ENCODE measurements around the gene CRCP. TPM values are rescaled to one million over a fixed set of nuclear protein-coding genes. Genes with fewer than 3 reads are reported as not detected.
"Not testable (repeated sequence)": the region's sequence is repeated elsewhere in the genome, so short reads cannot be mapped to it uniquely, and the experiment has no call there.

The CRCP gene
- total RNA-seq, 1 donor from 2014 or later: 17.5 TPM

DNA sequence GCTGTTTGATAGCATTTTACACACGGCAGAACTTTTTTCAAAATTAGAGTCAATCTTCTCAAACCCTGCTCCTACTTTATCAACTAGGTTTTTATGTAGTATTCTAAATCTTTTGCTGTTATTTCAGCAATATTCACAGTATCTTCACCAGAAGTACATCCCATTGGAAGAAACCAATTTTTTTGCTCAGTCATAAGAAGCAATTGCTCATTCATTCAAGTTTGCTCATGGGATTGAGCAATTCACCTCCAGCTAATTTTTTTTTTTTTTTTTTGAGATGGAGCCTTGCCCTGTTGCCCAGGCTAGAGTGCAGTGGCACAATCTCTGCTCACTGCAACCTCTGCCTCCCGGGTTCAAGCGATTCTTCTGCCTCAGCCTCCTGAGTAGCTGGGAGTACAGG is 10.7 kb upstream of the CRCP start:
- DNase-seq (ENCODE audit: low spot score); ATAC-seq: not testable (repeated sequence)

- DNase-seq (ENCODE audit: low spot score) (no peak), ATAC-seq (peak; percentile 3)
Measured at GRCh38 chr7:66105263-66105748, 9.3 kb upstream of the CRCP start.

DNA sequence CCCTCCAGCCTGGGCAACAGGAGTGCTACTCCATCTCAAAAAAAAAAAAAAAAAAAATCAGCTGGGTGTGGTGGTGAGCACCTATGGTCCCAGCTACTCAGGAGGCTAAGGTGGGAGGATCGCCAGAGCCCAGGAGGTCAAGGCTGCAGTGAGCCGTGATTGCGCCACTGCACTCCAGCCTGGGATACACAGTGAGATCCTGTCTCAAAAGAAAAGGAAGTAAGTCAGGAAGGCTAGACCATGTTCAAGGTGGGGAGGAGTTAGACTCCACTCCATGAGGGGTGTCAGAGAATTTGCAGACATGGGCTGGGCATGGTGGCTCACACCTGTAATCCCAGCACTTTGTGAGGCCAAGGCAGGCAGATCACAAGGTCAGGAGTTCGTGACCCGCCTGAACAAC is 6.2 kb upstream of the CRCP start:
- not testable (repeated sequence) for DNase-seq (ENCODE audit: low spot score); ATAC-seq

- ATAC-seq (no peak), DNase-seq (ENCODE audit: low spot score) (no peak)
Measured at GRCh38 chr7:66110856-66111255, 3.8 kb upstream of the CRCP start.

DNA sequence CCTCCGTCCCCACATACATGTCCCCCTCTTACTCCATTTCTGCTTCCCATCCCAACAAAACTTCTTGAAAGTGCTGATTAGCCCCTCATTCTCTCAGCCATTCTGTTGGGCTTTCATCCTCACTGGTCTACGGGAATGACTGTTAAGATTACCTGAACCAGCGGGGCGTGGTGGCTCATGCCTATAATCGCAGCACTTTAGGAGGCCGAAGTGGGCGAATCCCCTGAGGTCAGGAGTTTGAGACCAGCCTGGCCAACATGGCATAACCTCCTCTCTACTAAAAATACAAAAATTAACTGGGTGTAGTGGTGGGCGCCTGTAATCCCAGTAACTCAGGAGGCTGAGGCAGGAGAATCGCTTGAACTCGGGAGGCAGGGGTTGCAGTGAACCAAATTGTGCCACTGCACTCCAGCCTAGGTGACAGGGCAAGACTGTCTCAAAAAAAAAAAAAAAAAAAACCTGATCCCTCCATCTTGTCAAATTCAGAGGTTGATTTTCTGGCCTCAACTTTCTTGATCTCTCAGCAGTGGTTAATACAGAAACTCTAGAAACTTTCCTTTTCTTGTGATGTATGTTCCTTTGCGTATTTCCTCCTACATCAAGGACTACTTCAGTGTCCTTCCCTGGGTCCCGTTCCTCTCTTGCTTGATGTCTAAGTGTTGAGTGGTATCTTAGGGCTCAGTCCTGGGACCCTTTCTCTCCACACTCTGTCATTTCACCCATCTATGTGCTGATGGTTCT is 2.2 kb downstream of the CRCP start:
- not testable (repeated sequence) for ATAC-seq; DNase-seq (ENCODE audit: low spot score)

- ATAC-seq (no peak), DNase-seq (ENCODE audit: low spot score) (no peak)
Measured at GRCh38 chr7:66118603-66119002, 4.0 kb downstream of the CRCP start.

DNA sequence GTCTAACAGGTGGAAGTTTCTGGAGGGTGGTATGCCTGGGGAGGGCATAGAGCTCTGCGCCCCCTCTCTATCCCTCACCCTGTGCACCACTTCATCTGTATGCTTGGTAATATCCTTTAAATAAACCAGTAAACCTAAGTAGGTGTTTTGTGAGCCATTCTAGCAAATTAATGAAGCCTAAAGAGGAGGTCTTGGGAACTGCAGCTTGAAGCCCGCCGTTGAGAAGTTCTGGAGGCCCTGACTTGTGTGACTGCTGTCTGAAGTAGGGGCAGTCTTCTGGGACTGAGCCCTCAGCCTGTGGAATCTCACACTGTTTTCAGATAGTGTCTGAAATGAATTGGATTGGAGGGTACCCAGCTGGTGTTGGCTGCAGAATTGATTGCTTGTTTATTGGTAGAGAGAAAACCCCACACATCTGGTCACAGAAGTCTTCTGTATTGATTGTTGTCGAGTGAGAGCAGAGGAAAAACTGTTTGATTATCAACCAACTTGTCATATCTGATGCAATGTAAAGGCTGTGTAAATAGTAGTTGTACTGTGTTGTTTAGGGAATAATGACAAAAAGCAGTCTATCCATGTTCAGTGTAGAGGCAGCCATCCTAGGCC is 4.7 kb downstream of the CRCP start:
- no peak for ATAC-seq

DNA sequence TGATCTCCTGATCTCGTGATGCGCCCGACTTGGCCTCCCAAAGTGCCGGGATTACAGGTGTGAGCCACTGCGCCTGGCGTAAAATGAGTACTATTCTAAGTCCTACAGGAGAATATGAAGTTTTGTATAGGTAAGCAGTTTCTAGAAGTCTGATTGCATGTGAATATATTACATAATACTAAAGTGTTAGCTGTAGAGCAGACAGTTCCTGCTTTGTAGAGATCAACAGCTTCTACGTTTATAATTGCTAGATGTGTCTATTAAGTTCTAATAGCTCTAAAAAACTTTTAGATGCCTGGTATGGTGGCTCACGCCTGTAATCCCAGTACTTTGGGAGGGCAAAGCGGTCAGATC is 8.5 kb downstream of the CRCP start:
- DNase-seq (ENCODE audit: low spot score) (no peak), ATAC-seq (no peak)

More for the DNA sequence above, 4.7 kb downstream of the CRCP start:
- DNase-seq (ENCODE audit: low spot score): no peak

GRCh38 chr7:66124569-66124861 is 9.9 kb downstream of the CRCP start:
- DNase-seq (ENCODE audit: low spot score); ATAC-seq: not testable (repeated sequence)

DNA sequence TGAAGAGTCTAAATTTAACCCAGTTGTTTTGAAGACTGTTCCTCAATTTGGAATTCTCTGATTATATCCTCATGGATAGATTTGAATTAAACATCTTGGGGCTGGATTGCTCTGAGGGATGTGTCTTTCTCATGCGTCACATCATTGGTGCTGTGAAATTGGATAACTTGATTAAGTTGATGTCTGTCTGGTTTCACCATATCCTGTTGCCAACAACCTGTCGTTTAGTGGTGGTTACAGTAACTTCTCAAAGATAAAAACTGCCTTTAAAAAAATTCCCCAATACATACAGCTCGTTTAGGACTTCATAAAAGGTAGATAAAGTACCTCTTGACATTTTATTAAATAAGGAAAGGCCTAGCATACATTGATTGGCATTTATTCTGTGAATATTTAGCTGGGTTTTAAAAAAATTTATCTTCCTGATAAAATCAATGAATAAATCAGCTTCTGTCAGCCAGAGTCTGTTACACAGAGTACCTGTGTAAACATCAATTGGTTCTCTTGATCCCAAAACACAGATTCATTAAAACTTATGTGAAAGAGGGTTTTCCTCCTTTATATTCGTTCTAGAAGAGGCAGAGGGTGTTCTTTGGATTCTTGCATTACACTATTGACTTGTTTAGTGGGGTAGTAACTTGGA is 10.5 kb downstream of the CRCP start:
- no peak for ATAC-seq
- DNase-seq (ENCODE audit: low spot score): no peak

GRCh38 chr7:66125781-66126352 is 11.2 kb downstream of the CRCP start:
- DNase-seq (ENCODE audit: low spot score): not testable (repeated sequence)
- ATAC-seq: peak; percentile 54

- DNase-seq (ENCODE audit: low spot score): peak; percentile 77
- ATAC-seq: peak; percentile 77
Measured at GRCh38 chr7:66127172-66127571, 12.5 kb downstream of the CRCP start.

- ATAC-seq (no peak), DNase-seq (ENCODE audit: low spot score) (no peak)
Measured at GRCh38 chr7:66138994-66139752, 24.5 kb downstream of the CRCP start.

GRCh38 chr7:66140924-66141323 is 26.3 kb downstream of the CRCP start:
- DNase-seq (ENCODE audit: low spot score) (peak; percentile 71), ATAC-seq (peak; percentile 75)

- peak; percentile 69 for DNase-seq (ENCODE audit: low spot score)
- ATAC-seq: peak; percentile 86
Measured at GRCh38 chr7:66142334-66142733, 27.7 kb downstream of the CRCP start.

GRCh38 chr7:66142996-66143395 is 28.3 kb downstream of the CRCP start:
- ATAC-seq: peak; percentile 17
- DNase-seq (ENCODE audit: low spot score): no peak

DNA sequence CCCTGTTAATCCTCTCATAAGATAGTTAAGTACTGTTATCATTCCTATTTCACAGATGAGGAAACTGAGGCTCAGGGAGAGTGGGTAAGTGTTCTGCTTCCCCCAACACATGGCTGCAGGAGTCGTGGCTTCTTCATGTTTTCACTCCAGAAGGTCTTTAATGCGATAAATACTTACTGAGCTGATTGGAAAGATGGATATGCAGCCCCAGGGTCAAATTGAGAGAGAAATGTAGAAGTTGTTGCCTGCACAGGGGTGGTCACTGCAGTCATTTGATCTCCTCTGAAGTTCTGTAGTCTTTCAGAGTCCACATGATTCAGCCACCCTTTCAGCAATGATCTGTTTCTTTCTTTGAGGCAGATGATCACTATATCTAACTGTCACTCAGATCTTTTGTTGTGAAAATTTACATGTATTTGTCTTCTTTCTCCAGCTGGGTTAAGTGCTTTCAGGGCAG is 29.3 kb downstream of the CRCP start:
- no peak for ATAC-seq
- DNase-seq (ENCODE audit: low spot score): no peak

DNA sequence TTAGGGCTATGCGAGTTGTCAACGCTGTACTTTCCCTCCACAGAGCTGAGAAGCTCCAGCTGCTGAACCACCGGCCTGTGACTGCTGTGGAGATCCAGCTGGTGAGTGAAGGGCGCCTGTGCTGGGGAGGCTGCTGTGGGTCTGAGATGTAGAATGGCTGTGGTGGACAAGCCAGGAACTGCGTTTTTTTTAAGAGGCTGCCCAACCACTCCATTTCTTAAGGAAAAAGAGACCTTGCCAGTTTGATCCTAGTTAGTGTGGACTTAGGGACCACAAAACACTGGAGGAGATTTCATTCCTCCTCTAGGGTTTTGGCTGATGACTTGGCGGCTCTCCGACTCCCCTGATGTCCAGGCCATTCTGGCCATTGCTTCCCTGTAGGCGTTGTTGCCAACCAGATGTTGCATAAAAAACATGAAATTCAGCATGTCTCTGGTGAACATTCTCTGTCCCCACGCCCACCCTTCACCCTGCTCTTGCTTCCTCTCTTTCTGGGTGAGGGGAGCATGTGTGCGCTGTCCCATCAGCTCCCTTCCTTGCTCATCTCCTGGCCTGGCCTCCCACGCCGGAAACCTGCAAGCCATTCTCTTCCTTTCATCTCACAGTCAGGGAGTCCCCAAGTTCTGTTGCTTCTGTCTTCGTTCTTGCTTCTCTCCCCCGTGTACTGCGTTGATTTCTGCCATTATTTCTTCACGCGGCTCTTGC is 30.9 kb downstream of the CRCP start:
- ATAC-seq (no peak), DNase-seq (ENCODE audit: low spot score) (no peak)

GRCh38 chr7:66146701-66147100 is 32.1 kb downstream of the CRCP start:
- ATAC-seq (no peak), DNase-seq (ENCODE audit: low spot score) (no peak)

- DNase-seq (ENCODE audit: low spot score); ATAC-seq: not testable (repeated sequence)
Measured at GRCh38 chr7:66147657-66148056, 33.0 kb downstream of the CRCP start.

Data from left lobe of liver (tissue), 2 donors.